ENCODE results near the gene RRP8.

Gene RRP8

GRCh38 chr11:6574816-6575715 lies 28.4 kb downstream of the RRP8 start:
- no peak for TF ChIP-seq CTCF (IDR thresholded peaks at IDR 0.05; ENCODE audit: unreplicated experiment in 3 of 3)
- no peak overlapping the region for H3K4me3 Mint-ChIP-seq
- peak overlapping the region; percentile 29 to 88 (median 87) for H3K27ac Mint-ChIP-seq
- H3K27me3 Mint-ChIP-seq (ENCODE audit: low read depth), result no peaks in the 10 kb centered on the region
- peaks cover 25% of the 10 kb centered on the region for H3K36me3 Mint-ChIP-seq (ENCODE audit: low read depth)
- no peaks in the 10 kb centered on the region for H3K9me3 Mint-ChIP-seq
- peaks cover 31% of the 10 kb centered on the region for H3K4me1 Mint-ChIP-seq

GRCh38 chr11:6572215-6572614 lies 31.2 kb downstream of the RRP8 start:
- peaks cover 24% of the 10 kb centered on the region for H3K36me3 Mint-ChIP-seq (ENCODE audit: low read depth)
- TF ChIP-seq CTCF (IDR thresholded peaks at IDR 0.05; ENCODE audit: unreplicated experiment in 3 of 3), result no peak
- peaks cover 36% of the 10 kb centered on the region for H3K4me1 Mint-ChIP-seq
- no peak overlapping the region for H3K4me3 Mint-ChIP-seq
- no peaks in the 10 kb centered on the region for H3K27me3 Mint-ChIP-seq (ENCODE audit: low read depth)
- no peaks in the 10 kb centered on the region for H3K9me3 Mint-ChIP-seq
- peak overlapping the region in 1 of 3 experiments; percentile 62 for H3K27ac Mint-ChIP-seq

GRCh38 chr11:6571434-6572008 lies 31.9 kb downstream of the RRP8 start:
- Mint-ChIP-seq H3K9me3 (no peaks in the 10 kb centered on the region), H3K27ac (peak overlapping the region in 2 of 3 experiments; percentile 37 to 62), H3K4me3 (no peak overlapping the region), H3K36me3 (ENCODE audit: low read depth) (peaks cover 24% of the 10 kb centered on the region), H3K4me1 (peaks cover 29% of the 10 kb centered on the region), H3K27me3 (ENCODE audit: low read depth) (no peaks in the 10 kb centered on the region)
- no peak for TF ChIP-seq CTCF (IDR thresholded peaks at IDR 0.05; ENCODE audit: unreplicated experiment in 3 of 3)

- no peak for TF ChIP-seq CTCF (IDR thresholded peaks at IDR 0.05; ENCODE audit: unreplicated experiment in 3 of 3)
- no peaks in the 10 kb centered on the region for H3K9me3 Mint-ChIP-seq
- peaks cover 25% of the 10 kb centered on the region for H3K4me1 Mint-ChIP-seq
- H3K27me3 Mint-ChIP-seq (ENCODE audit: low read depth), result no peaks in the 10 kb centered on the region
- peaks cover 24% of the 10 kb centered on the region for H3K36me3 Mint-ChIP-seq (ENCODE audit: low read depth)
- H3K4me3 Mint-ChIP-seq, result no peak overlapping the region
- no peak overlapping the region for H3K27ac Mint-ChIP-seq
Observed at GRCh38 chr11:6570691-6571427, 32.6 kb downstream of the RRP8 start.

- H3K4me1 Mint-ChIP-seq, result peaks cover 20% of the 10 kb centered on the region
- no peaks in the 10 kb centered on the region for H3K9me3 Mint-ChIP-seq
- peaks cover 24% of the 10 kb centered on the region for H3K36me3 Mint-ChIP-seq (ENCODE audit: low read depth)
- H3K27me3 Mint-ChIP-seq (ENCODE audit: low read depth), result no peaks in the 10 kb centered on the region
- H3K27ac Mint-ChIP-seq, result peak overlapping the region; percentile 25 to 98 (median 70)
- no peak overlapping the region for H3K4me3 Mint-ChIP-seq
- no peak for TF ChIP-seq CTCF (IDR thresholded peaks at IDR 0.05; ENCODE audit: unreplicated experiment in 3 of 3)
Observed at GRCh38 chr11:6569706-6570105, 33.7 kb downstream of the RRP8 start.

Measured in nephron (organoid).